Measurements from ENCODE around the gene FTO. TPM values are rescaled to one million over a fixed set of nuclear protein-coding genes. Genes with fewer than 3 reads are reported as not detected.

Gene FTO
- total RNA-seq, 1 donor from 2014 or later, result 110 TPM

GRCh38 chr16:53817812-53818550 lies 114.0 kb downstream of the FTO start:
- H4K20me1 ChIP-seq (ENCODE audit: low read depth), result no peaks in the 10 kb centered on the region
- Mint-ChIP-seq H3K36me3 (peaks cover 17% of the 10 kb centered on the region), H3K27me3 (ENCODE audit: insufficient read depth, low read depth) (no peaks in the 10 kb centered on the region), H3K4me1 (no peaks in the 10 kb centered on the region), H3K4me3 (no peak overlapping the region), H3K27ac (no peak overlapping the region), H3K9me3 (no peaks in the 10 kb centered on the region)
- H3K4me2 ChIP-seq, result no peak overlapping the region
- no peaks in the 10 kb centered on the region for H3K27me3 ChIP-seq
- no peak overlapping the region for H2AFZ ChIP-seq (replicated peaks)
- no peaks in the 10 kb centered on the region for H3K36me3 ChIP-seq
- TF ChIP-seq CTCF (IDR thresholded peaks at IDR 0.05), result no peak
- no peak for TF ChIP-seq EZH2phosphoT487 (IDR thresholded peaks at IDR 0.05)
- TF ChIP-seq EZH2 (IDR thresholded peaks at IDR 0.05), result no peak
- no peak for DNase-seq (ENCODE audit: low spot score)
- H3F3A ChIP-seq (ENCODE audit: low read depth), result no peaks in the 10 kb centered on the region
- no peaks in the 10 kb centered on the region for H3K4me1 ChIP-seq
- H3K27ac ChIP-seq, result no peak overlapping the region
- H3K9me3 ChIP-seq (ENCODE audit: low read depth), result no peaks in the 10 kb centered on the region
- H3K9ac ChIP-seq, result no peak overlapping the region
- no peaks in the 10 kb centered on the region for H3K79me2 ChIP-seq (ENCODE audit: low read depth)
- H3K4me3 ChIP-seq, result no peak overlapping the region

DNA sequence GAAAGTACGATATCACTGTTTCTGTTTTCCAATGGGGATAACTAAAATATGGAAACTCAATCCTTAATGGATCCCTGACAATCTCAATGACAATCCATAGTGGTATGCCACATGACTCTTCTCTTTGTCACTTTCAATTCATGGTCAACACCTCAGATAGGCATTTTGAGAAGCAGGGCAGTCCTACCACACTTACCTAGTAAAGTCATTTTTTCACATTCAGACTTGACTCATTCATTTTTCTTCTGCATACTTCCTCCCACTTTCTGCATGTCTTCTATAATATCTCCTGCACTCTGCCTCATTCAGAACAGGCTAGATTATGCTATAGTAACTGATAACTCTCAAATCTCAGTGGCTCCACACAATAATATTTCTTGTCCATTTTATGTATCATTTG lies 117.5 kb downstream of the FTO start:
- Mint-ChIP-seq H3K27ac (no peak overlapping the region), H3K9me3 (no peaks in the 10 kb centered on the region), H3K27me3 (ENCODE audit: insufficient read depth, low read depth) (no peaks in the 10 kb centered on the region), H3K4me3 (no peak overlapping the region), H3K4me1 (no peaks in the 10 kb centered on the region), H3K36me3 (peaks cover 10% of the 10 kb centered on the region)
- no peaks in the 10 kb centered on the region for H3K36me3 ChIP-seq
- no peaks in the 10 kb centered on the region for H4K20me1 ChIP-seq (ENCODE audit: low read depth)
- no peaks in the 10 kb centered on the region for H3K27me3 ChIP-seq
- H2AFZ ChIP-seq (replicated peaks), result no peak overlapping the region
- H3F3A ChIP-seq (ENCODE audit: low read depth), result no peaks in the 10 kb centered on the region
- TF ChIP-seq EZH2phosphoT487 (IDR thresholded peaks at IDR 0.05) (no peak), CTCF (IDR thresholded peaks at IDR 0.05) (no peak), EZH2 (IDR thresholded peaks at IDR 0.05) (no peak)
- H3K27ac ChIP-seq, result no peak overlapping the region
- H3K4me1 ChIP-seq, result peaks cover 22% of the 10 kb centered on the region
- no peak overlapping the region for H3K4me2 ChIP-seq
- H3K4me3 ChIP-seq, result no peak overlapping the region
- no peak for DNase-seq (ENCODE audit: low spot score)
- H3K79me2 ChIP-seq (ENCODE audit: low read depth), result no peaks in the 10 kb centered on the region
- no peak overlapping the region for H3K9ac ChIP-seq
- H3K9me3 ChIP-seq (ENCODE audit: low read depth), result no peaks in the 10 kb centered on the region

DNA sequence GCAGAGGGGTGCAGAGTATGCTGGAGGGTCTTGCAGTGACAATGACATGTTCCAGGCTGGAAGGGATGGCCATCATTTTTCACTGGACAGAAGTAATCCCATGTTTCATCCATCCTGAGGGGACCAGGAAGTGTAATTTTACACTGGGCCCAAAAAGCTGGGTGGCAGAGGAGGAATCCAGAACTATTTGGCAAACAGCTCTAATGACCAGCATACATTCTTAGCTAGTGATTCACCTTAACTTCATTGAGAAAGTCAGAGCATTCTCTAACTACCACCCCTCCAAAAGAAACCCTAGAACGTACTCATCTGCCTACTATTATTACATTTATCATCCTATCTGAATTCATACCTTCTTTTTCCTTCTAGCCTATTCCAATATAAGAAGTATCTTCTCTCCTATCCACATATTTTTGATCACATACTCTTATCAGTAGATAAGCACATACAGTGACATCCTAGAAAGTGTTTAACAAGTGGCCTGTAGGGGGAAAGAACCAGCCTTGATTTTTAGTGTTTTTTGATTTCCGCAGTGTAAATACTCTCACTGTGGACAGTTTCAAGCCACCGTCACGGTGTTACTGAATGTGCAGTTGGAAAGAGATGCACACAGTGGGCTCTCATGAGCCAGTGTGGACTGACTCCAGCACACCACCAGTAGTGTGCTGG lies 118.1 kb downstream of the FTO start:
- no peak overlapping the region for H3K4me2 ChIP-seq

More for the DNA sequence above, 118.1 kb downstream of the FTO start:
- H3K4me1 ChIP-seq, result peaks cover 27% of the 10 kb centered on the region
- H3K36me3 Mint-ChIP-seq, result peaks cover 9% of the 10 kb centered on the region
- H3K4me3 Mint-ChIP-seq, result no peak overlapping the region
- no peak overlapping the region for H3K27ac Mint-ChIP-seq
- H3K9ac ChIP-seq, result no peak overlapping the region
- peaks cover 3% of the 10 kb centered on the region for H3K4me1 Mint-ChIP-seq
- H3K79me2 ChIP-seq (ENCODE audit: low read depth), result no peaks in the 10 kb centered on the region
- H3K27me3 ChIP-seq, result no peaks in the 10 kb centered on the region
- H3K36me3 ChIP-seq, result no peaks in the 10 kb centered on the region
- no peaks in the 10 kb centered on the region for H3K27me3 Mint-ChIP-seq (ENCODE audit: insufficient read depth, low read depth)
- no peak overlapping the region for H3K27ac ChIP-seq
- H3K4me3 ChIP-seq, result no peak overlapping the region
- no peaks in the 10 kb centered on the region for H3K9me3 ChIP-seq (ENCODE audit: low read depth)
- H3K9me3 Mint-ChIP-seq, result no peaks in the 10 kb centered on the region
- peaks cover 5% of the 10 kb centered on the region for H3F3A ChIP-seq (ENCODE audit: low read depth)
- TF ChIP-seq EZH2 (IDR thresholded peaks at IDR 0.05) (no peak), CTCF (IDR thresholded peaks at IDR 0.05) (no peak), EZH2phosphoT487 (IDR thresholded peaks at IDR 0.05) (no peak)
- peaks cover 5% of the 10 kb centered on the region for H4K20me1 ChIP-seq (ENCODE audit: low read depth)
- H2AFZ ChIP-seq (replicated peaks), result no peak overlapping the region
- DNase-seq (ENCODE audit: low spot score), result no peak
